Activated CD8-positive, alpha-beta T cell treated with anti-CD3 and anti-CD28 coated beads for 36 hours (primary cell): ENCODE results near the gene PPIE. TPM values are rescaled to one million over a fixed set of nuclear protein-coding genes. Genes with fewer than 3 reads are reported as not detected.

Experiments
- ATAC-seq: fragments of 200-7000 bp; cut with Tn5 transposase; one replicate; pipeline ENCODE4 v1.10.0; 2021; ENCODE audit warnings: mild to moderate bottlenecking, moderate library complexity
- CTCF ChIA-PET: fragments of 350-600 bp; sonication (Branson Sonifier 250); formaldehyde crosslinking; loops from one replicate; lab custom pipeline; 2021; ENCODE audit warnings: antibody characterized with exemption; lab: Charles Lee
- POLR2A ChIA-PET: fragments of 350-600 bp; sonication (Branson Sonifier 250); formaldehyde crosslinking; loops from one replicate; lab custom pipeline; 2021; ENCODE audit warnings: antibody characterized with exemption; lab: Charles Lee
- DNase-seq: peaks from one replicate; pipeline ENCODE4 v3.0.0-alpha.2; 2020
- H3K27ac Mint-ChIP-seq: one replicate; pipeline ENCODE4 v1.8.0; 2021; ENCODE audit warnings: mild to moderate bottlenecking, mixed read lengths
- H3K27me3 Mint-ChIP-seq: one replicate; pipeline ENCODE4 v1.8.0; 2021; ENCODE audit warnings: mixed read lengths
- H3K36me3 Mint-ChIP-seq: one replicate; pipeline ENCODE4 v1.8.0; 2021; ENCODE audit warnings: low read depth, mixed read lengths
- H3K4me1 Mint-ChIP-seq: one replicate; pipeline ENCODE4 v1.8.0; 2021; ENCODE audit warnings: low read depth, mixed read lengths
- H3K4me3 Mint-ChIP-seq: one replicate; pipeline ENCODE4 v1.8.0; 2021; ENCODE audit warnings: mild to moderate bottlenecking, moderate library complexity, mixed read lengths
- H3K9me3 Mint-ChIP-seq: one replicate; pipeline ENCODE4 v1.8.0; 2021; ENCODE audit warnings: mixed read lengths
- intact Hi-C: fragments of 100-400 bp; cut with micrococcal nuclease; formaldehyde crosslinking; loops from one replicate; pipeline ENCODE4 v1.10.0; 2022
- total RNA-seq, 2 experiments: library from RNA; stranded (reverse); gene quantifications; one replicate each; pipeline ENCODE4 v1.2.3, GENCODE V29; 2021
- TF ChIP-seq, protein P1 (sequence below): fragments of 200-600 bp; IDR thresholded peaks from one replicate; pipeline ENCODE4 v1.8.0; 2022; ENCODE audit warnings: antibody characterized with exemption, mild to moderate bottlenecking

PPIE gene
- total RNA-seq, 2 experiments from 2014 or later, result 71.7 to 74.7 TPM

GRCh38 chr1:39737546-39738169 lies 1.0 kb upstream of the PPIE start:
- H3K36me3 Mint-ChIP-seq, result peaks cover 28% of the 10 kb centered on the region
- ChIA-PET POLR2A (interaction anchor here (1.1 to 2.0 kb wide), 4 partner anchors 14 to 91 kb away, joined by 3 to 4 read pairs (median 4); no protein-coding TSS in a partner anchor), CTCF (interaction anchor here (1.2 to 3.1 kb wide), 6 partner anchors 18 to 131 kb away, joined by 3 to 17 read pairs (median 6); no protein-coding TSS in a partner anchor)
- ATAC-seq, result no peak
- no peak for DNase-seq
- peaks cover 14% of the 10 kb centered on the region for H3K27me3 Mint-ChIP-seq
- TF ChIP-seq, protein P1, sequence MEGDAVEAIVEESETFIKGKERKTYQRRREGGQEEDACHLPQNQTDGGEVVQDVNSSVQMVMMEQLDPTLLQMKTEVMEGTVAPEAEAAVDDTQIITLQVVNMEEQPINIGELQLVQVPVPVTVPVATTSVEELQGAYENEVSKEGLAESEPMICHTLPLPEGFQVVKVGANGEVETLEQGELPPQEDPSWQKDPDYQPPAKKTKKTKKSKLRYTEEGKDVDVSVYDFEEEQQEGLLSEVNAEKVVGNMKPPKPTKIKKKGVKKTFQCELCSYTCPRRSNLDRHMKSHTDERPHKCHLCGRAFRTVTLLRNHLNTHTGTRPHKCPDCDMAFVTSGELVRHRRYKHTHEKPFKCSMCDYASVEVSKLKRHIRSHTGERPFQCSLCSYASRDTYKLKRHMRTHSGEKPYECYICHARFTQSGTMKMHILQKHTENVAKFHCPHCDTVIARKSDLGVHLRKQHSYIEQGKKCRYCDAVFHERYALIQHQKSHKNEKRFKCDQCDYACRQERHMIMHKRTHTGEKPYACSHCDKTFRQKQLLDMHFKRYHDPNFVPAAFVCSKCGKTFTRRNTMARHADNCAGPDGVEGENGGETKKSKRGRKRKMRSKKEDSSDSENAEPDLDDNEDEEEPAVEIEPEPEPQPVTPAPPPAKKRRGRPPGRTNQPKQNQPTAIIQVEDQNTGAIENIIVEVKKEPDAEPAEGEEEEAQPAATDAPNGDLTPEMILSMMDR, result no peak
- H3K27ac Mint-ChIP-seq, result peak overlapping the region; percentile 60
- intact Hi-C loops, result no loop called here
- peak overlapping the region; percentile 16 for H3K4me3 Mint-ChIP-seq
- no peaks in the 10 kb centered on the region for H3K9me3 Mint-ChIP-seq
- H3K4me1 Mint-ChIP-seq, result peaks cover 45% of the 10 kb centered on the region

- H3K4me3 Mint-ChIP-seq, result no peak overlapping the region
- H3K4me1 Mint-ChIP-seq, result peaks cover 20% of the 10 kb centered on the region
- TF ChIP-seq, protein P1, result no peak
- H3K27me3 Mint-ChIP-seq, result no peaks in the 10 kb centered on the region
- ChIA-PET CTCF (no interaction called here), POLR2A (no interaction called here)
- no peak overlapping the region for H3K27ac Mint-ChIP-seq
- no peaks in the 10 kb centered on the region for H3K9me3 Mint-ChIP-seq
- ATAC-seq, result no peak
- peaks cover 70% of the 10 kb centered on the region for H3K36me3 Mint-ChIP-seq
- intact Hi-C loops, result no loop called here
- no peak for DNase-seq
Observed at GRCh38 chr1:39745016-39745670, 6.5 kb downstream of the PPIE start.

- Mint-ChIP-seq H3K27me3 (no peaks in the 10 kb centered on the region), H3K4me1 (peaks cover 5% of the 10 kb centered on the region), H3K36me3 (peaks cover 56% of the 10 kb centered on the region), H3K4me3 (no peak overlapping the region), H3K27ac (no peak overlapping the region), H3K9me3 (no peaks in the 10 kb centered on the region)
- no peak for ATAC-seq
- intact Hi-C loops, result no loop called here
- POLR2A ChIA-PET, result interaction anchor here (0.9 to 4.3 kb wide), 2 partner anchors 12 to 14 kb away, joined by 3 to 15 read pairs; partner anchors contain the start of gene PPIE
- CTCF ChIA-PET, result no interaction called here
- no peak for DNase-seq
- TF ChIP-seq, protein P1, result no peak
Observed at GRCh38 chr1:39751595-39751994, 12.9 kb downstream of the PPIE start.

DNA sequence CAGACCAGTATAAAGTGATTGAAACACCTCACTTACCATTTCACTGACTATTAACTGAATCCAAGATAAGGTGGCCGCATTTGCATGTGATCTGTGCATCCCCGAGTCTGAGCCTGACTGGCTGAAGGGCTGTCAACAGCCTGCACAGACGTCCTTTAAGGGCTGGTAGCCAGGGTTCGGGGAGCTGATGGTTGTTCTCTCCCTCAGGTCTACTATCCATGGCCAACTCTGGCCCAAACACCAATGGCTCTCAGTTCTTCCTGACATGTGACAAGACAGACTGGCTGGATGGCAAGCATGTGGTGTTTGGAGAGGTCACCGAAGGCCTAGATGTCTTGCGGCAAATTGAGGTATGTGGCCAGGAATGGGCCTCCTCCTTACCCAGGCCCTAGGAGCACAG lies 14.0 kb downstream of the PPIE start:
- TF ChIP-seq, protein P1, result no peak
- DNase-seq (no peak), ATAC-seq (no peak)
- Mint-ChIP-seq H3K4me1 (no peaks in the 10 kb centered on the region), H3K27ac (no peak overlapping the region), H3K4me3 (no peak overlapping the region), H3K9me3 (no peaks in the 10 kb centered on the region), H3K27me3 (no peaks in the 10 kb centered on the region), H3K36me3 (peaks cover 53% of the 10 kb centered on the region)
- ChIA-PET POLR2A (interaction anchor here (0.9 to 4.3 kb wide), 2 partner anchors 13 to 15 kb away, joined by 3 to 15 read pairs; partner anchors contain the start of gene PPIE), CTCF (no interaction called here)
- intact Hi-C loops, result no loop called here
